GM19455 (cell line): ENCODE results near the gene SETX.
"Not testable (repeated sequence)": the region's sequence is repeated elsewhere in the genome, so short reads cannot be mapped to it uniquely, and the experiment has no call there.

Source experiments
- ATAC-seq: cut with Tn5 transposase; IDR thresholded peaks from one replicate; pipeline ENCODE4 v1.9.1; 2021; ENCODE audit not compliant: unreplicated experiment

SETX gene

GRCh38 chr9:132287256-132287760 lies 67.5 kb downstream of the SETX start:
- no peak for ATAC-seq

- ATAC-seq: no peak
These were observed 70.9 kb downstream of the SETX start for GRCh38 chr9:132283863-132284262.

GRCh38 chr9:132283165-132283564 lies 71.6 kb downstream of the SETX start:
- no peak for ATAC-seq

GRCh38 chr9:132274861-132275260 lies 79.9 kb downstream of the SETX start:
- no peak for ATAC-seq

- not testable (repeated sequence) for ATAC-seq
These were observed 84.9 kb downstream of the SETX start for GRCh38 chr9:132269704-132270516.

GRCh38 chr9:132268725-132269352 lies 85.9 kb downstream of the SETX start:
- ATAC-seq: no peak

- ATAC-seq: no peak
These were observed 87.1 kb downstream of the SETX start for GRCh38 chr9:132267660-132268059.

- ATAC-seq: no peak
These were observed 88.8 kb downstream of the SETX start for GRCh38 chr9:132266017-132266416.

- no peak for ATAC-seq
These were observed 93.9 kb downstream of the SETX start for GRCh38 chr9:132260846-132261245.

- ATAC-seq: no peak
These were observed 104.2 kb downstream of the SETX start for GRCh38 chr9:132250324-132251262.

- ATAC-seq: no peak
These were observed 105.1 kb downstream of the SETX start for GRCh38 chr9:132249690-132250089.

- no peak for ATAC-seq
These were observed 105.7 kb downstream of the SETX start for GRCh38 chr9:132249123-132249522.

GRCh38 chr9:132247942-132248341 lies 106.8 kb downstream of the SETX start:
- no peak for ATAC-seq

GRCh38 chr9:132245465-132245864 lies 109.3 kb downstream of the SETX start:
- ATAC-seq: no peak

- ATAC-seq: no peak
These were observed 110.0 kb downstream of the SETX start for GRCh38 chr9:132244582-132245455.

- ATAC-seq: no peak
These were observed 111.4 kb downstream of the SETX start for GRCh38 chr9:132243156-132244074.

- no peak for ATAC-seq
These were observed 112.1 kb downstream of the SETX start for GRCh38 chr9:132242621-132243155.

GRCh38 chr9:132241840-132242620 lies 112.8 kb downstream of the SETX start:
- ATAC-seq: peak; percentile 15
